ENCODE measurements around the gene AKAP7.
"Not testable (repeated sequence)": the region's sequence is repeated elsewhere in the genome, so short reads cannot be mapped to it uniquely, and the experiment has no call there.

The AKAP7 gene

DNA sequence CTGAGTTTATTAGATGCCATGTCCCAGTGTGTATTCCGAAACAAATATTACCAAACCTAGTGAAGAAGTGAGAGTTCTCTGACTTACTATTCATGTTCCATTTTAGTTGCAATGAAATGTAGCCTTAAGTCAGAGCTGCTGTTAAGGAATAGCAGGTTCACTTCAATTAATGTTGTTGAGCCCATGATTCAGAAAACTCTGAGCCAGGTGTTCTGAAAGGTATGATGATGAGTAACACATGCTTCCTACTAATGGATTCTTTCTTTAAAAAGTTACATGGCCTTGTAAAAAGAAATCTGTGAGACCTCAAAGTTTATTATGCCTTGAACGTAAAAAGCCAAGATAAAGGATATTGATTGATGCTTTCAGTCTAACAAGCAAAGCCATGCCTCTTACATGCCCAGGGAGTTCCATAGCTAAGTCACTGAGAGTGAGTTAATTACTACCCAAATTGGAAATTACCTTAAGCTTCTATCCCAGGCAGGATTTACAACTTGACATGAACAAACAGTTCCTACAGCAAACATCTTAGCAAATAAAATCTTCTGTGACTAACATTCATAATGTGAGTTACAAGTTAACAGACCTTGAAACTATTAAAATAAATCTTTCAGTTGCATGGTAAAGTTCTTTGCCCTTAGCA lies 122.9 kb downstream of the AKAP7 start:
- no peak for DNase-seq

DNA sequence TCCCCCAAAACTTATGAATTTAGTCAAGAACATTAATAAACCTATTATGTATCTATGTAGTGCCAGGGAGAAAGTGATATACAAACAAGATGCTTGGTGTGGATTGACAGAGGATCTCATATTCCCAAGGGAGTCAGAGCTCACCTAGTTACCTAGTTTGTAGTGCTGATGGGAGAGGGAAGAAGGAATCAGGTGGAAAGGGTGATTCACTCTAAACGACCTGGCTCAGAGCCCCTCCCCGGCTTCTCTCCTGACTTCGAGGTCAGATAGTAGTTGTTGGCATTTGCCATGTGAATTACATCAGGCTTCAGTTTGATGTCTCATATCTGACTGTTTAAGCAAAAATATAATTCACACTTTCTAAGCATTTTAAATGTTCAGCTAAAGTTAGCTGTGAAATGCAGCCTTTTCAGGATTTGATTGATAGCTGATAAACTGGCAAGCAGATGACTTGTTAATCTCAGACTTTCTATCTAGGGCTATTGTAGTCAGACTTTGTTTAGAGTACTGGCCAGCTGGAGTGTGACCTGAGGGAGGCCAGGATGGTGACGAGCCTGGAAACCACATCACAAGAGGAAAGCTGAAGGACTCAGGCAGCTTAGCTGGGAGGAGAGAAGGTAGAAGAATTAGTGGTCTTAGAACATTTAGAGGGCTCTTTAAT lies 123.7 kb downstream of the AKAP7 start:
- no peak for DNase-seq

DNA sequence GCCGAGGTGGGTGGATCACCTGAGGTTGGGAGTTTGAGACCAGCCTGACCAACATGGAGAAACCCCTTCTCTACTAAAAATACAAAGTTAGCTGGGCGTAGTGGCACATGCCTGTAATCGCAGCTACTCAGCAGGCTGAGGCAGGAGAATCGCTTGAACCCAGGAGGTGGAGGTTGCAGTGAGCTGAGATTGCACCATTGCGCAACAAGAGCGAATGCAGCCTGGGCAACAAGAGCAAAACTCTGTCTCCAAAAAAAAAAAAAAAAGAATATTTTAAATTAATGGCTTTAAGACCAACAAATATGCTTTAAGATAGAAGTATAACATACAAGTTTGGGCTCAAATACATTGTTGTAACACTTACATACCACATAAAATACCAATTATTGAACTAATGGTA lies 125.7 kb downstream of the AKAP7 start:
- DNase-seq: not testable (repeated sequence)

DNA sequence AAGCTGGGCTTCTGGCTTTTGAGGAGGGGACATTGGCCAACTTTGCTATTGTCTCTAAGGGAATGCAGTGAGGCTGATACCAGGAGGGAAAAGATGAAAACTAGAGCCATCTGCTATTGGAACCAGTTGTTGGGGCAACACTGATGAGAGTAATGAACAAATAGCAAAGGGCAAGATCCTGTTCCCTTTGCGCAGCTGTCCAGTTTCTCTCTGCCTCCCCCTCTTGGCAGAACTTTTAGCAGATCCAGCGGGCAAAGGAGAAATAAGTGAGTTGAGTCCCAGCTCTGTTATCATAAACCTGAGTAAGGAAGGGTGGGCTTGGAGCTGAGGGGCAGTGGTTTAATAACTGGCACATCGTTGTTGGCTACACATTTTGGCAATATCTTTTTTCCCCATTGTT lies 126.8 kb downstream of the AKAP7 start:
- no peak for DNase-seq

DNA sequence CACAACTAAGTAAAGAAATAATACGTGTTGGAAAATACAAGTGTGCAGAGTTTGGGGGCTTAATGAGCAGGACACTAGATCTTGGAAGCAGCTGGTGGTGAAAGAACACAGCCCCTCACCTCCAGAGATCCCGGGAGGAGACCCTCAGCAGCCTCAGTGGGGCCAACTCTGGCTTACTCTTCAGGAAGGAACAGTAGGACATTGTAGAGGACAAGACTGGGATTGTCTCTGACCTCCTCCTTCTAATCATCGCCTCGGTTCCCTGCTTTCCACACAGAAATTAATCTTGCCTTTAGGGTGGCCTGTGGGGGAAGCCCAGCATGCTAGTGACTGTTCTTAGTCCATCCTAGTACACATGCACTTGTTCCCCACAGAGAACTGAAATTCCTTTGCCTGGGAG lies 130.7 kb downstream of the AKAP7 start:
- no peak for DNase-seq

DNA sequence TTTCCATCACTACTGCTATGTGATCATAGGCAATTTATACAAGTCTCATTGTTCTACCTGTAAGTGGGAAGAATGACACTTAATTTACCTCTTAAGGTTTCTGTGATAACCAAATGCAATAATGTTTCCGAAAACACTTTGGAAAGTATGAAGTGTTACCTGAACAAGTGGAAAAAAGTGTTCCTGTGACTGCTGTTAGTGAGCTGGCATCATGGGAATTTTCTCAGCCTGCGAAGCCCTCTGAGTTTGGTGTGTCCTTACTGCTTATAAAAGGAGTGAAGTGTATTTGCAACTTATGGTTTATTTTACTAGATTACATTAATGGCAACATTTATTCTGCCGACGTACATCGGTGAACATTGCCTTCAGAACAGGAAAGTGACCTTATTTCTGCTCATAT lies 133.0 kb downstream of the AKAP7 start:
- DNase-seq: no peak

DNA sequence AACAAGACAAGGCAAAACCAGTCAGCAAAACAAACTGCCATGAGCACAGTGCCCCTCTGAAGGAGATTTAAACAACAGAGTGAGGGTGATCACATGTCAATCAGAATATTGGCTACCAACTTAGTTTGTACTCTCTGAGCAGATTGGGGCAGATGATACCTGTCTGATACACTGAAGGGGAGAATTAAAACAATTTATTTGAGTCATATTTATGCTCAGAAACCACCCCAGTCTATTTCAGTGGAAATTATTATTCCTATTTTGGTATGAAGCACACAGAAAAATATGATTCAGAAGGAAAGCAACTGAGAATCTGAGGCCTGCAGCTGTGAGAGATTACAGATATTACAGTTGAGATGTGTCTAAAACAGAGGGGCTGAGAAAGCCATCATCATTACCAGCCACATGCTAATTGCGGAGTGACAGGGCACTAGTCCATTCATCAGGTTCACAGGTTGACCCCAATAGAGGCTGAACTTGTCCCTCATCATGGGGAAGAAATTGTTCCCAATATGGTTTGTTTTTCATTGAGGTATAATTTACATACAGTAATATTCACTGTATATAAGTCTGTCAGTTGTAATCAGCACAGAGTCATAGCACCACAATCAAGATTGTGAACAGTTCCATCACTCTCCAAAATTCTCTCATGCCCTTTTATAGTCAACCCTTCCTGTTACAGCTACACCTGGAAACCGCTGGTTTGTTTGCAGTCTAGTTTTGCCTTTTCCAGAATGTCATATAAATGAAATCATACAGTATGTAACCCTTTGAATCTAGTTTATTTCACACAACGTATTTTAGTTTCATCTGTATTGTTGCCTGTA lies 134.5 kb downstream of the AKAP7 start:
- no peak for DNase-seq

DNA sequence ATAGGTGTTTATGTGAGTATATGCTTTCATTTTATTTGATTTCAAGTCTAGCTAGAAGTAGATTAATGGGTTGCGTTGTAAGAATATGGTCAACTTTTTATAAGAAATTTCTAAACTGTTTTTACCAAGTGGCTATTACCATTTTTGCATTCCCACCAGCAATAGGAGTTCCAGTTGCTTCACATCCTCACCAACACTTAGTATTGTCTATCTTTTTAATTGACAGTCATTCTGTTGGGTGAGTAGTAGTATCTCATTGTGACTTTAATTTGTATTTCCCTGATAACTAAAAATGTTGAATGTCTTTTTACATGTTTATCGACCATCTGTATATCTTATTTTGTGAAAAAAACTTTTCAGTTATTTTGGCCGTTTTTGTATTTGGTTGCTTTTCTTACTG lies 135.3 kb downstream of the AKAP7 start:
- no peak for DNase-seq

DNA sequence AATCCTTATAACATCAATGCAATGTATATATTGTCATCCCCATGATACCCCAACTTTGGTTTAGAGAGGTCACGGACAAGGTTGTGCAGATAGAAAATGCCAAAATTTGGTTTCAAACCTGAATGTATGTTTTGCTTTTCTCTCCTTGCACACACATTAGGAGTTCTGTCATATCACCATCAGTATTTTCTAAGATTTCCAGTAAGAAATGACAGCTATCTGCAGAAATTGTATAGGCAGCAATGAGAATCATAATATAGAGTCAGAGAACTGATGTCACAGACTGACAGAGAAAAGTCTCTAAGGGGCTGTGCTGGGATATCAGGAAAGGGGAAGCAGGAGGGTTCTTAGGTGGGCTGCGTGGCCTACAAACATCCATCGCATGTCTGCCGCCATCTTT lies 140.0 kb downstream of the AKAP7 start:
- DNase-seq: no peak

DNA sequence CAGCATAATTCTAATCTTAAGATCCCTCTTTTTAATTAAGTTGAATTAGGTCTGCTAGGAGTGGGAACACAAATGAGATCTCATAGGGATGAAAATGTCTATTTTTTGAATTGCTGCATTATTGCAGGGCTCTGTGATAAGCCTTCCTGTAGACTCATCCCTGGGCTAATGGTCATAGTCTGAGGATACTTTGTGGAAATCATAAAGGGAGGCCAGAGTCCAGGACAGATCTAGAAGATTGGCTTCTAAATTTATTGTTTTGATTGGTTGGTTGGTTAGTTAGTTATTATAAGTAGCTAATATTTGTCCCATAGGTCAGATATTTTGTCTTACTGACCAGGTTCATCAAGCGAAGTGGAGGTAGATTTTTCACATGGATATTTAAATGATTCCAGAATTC lies 142.3 kb downstream of the AKAP7 start:
- no peak for DNase-seq

DNA sequence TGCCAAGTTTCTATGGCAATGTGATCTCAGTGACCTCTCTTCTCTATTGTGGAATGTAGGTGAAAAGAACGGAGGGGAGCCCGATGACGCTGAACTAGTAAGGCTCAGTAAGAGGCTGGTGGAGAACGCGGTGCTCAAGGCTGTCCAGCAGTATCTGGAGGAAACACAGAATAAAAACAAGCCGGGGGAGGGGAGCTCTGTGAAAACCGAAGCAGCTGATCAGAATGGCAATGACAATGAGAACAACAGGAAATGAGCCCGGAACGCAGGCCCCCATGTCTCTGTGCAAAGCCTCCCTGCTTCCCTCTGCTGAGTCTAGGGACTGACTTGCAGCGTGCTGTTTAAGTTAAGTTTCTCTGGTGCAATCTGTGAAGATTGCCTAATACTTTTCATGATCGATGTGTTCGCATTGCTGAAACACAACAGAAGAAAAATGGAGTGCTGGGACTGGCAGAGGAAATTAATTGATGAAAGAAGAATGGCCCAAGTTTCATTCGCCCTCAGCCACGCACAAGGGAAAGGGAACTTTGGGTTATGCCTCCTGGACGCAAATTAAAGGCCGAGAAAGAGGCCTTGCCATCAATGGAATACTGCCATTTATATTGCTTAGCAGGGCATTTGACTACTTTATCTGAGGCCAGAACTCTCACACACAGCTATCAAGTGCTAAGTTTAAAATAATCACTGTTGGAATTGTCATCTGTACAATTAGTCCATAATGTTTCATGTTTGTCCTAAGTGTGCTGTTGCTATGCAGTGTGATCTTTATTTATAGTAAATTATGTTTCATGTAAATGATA lies 146.4 kb downstream of the AKAP7 start:
- no peak for DNase-seq

DNA sequence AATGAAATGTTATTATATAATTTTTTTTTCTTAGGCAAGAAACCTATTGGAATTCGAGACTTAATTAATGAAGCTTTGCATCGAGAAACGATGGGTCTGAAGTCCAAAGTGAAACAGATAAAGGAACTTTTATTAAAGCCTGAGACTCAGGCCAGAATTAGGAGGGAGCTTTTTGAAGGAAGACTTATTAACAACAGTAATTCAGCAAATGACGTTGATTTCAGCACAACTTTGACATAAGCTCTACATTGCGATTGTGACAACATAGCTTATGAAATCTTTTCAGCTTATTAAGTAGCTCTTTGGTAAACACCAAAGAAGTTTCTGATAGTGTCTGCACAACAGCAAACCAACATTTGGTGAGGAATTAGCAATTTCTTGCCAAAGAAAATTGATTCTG lies 147.1 kb downstream of the AKAP7 start:
- DNase-seq: no peak

DNA sequence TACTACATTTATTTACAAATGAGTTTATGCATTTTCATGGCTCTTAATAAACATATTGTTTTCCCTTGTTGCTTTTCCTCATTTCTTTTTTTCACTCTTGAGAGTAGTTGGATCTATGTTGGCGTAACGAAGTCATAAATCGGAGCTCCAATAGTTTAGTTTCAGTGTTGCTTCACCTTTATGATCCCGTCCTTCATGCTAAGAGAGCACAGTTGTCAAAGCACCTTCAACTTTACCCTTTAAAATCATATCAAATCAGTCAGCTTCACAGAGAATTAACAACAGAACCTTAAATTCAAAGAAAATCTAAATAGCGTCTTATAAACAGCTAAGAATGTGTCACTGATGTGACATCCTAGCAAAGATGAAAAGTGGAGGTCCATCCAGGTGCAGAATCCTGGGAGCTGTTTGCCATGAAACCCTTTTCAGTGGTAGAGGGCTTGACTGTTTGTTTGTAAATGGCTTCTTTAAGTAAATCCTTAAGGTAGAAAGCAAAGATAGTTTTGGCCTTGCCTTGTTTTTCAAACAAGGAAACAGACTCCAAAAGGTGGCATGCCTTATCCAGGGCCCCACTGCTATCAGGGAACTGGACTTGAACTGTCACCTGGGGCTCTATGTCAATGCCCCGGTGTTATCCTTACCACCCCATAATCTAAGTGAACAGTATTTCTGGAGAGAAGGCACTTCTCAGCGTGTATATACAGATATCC lies 148.4 kb downstream of the AKAP7 start:
- DNase-seq: no peak

DNA sequence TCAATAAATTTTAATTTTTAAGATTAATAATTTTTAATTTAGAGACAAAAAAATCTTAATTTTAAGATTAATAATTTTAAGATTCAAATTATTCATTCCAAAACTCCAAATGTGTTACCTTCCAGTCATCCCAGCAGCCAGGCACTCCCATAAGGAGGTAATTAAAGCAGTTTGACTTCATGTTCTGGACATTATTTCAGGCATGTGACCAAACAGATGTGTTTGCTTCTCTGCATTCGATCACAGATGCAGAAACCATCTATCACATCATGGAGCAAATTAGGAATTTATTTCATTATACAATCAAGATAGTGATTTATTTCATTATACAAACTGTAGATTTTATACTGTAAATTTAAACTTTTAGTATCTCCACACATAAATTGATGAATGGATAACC lies 150.3 kb downstream of the AKAP7 start:
- no peak for DNase-seq

DNA sequence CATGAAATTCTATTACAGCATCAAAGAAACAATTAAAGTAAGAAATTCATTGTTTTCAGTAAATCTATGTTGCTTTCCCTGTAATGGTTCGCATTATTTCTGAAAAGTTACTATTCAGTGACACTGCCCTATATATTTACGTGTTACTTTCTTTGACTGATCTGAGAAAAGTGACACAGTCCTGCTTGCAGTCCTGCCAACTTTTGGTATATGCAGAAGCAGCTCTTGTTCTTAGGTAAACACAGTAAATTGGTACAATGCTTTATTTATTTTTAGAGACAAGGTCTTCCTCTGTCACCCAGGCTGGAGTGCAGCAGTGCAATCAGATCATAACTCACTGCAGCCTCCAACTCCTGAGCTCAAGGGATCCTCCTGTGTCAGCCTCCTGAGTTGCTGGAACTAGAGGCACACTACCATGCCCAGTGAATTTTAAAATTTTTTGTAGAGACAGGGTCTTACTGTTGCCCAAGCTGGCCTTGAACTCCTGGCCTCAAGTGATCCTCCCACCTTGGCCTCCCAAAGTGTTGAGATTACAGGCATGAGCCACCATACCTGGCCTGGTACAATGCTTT lies 151.3 kb downstream of the AKAP7 start:
- DNase-seq: no peak

DNA sequence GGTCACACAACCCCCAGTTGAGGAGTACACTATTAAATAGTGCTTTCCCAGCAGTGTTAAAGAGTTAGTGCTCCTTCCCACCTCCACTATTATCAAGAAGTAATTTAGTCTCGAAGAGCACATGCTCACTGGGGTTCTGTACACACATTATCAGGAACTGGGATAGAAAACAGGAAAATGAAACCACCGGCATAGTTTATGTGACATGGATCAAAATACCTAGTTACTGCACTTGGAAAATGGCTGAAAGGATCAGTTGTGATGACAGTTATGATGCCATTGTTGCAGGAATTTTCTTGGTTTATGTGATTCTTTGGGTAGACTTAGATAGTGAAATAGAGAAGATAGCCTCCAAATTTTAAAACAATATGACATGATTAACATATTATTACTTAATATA lies 152.9 kb downstream of the AKAP7 start:
- no peak for DNase-seq

DNA sequence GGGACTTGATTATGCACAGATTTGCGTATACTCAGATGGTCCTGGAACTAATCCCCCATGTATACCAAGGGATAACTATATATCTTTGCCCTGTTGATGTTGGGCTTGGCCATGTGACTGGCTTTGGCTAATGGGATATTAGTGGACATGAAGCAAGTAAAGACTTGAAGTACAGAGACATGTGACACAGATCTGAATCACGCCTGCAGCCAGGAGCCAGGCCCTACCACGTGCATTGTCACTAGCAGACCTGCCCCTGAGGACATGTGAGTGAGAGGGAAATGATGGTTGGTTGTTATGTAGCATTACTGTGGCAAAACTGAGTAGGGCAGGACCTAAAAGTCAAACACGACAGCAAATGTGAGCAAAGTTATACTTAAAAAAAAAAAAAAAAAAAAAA lies 155.7 kb downstream of the AKAP7 start:
- no peak for DNase-seq

DNA sequence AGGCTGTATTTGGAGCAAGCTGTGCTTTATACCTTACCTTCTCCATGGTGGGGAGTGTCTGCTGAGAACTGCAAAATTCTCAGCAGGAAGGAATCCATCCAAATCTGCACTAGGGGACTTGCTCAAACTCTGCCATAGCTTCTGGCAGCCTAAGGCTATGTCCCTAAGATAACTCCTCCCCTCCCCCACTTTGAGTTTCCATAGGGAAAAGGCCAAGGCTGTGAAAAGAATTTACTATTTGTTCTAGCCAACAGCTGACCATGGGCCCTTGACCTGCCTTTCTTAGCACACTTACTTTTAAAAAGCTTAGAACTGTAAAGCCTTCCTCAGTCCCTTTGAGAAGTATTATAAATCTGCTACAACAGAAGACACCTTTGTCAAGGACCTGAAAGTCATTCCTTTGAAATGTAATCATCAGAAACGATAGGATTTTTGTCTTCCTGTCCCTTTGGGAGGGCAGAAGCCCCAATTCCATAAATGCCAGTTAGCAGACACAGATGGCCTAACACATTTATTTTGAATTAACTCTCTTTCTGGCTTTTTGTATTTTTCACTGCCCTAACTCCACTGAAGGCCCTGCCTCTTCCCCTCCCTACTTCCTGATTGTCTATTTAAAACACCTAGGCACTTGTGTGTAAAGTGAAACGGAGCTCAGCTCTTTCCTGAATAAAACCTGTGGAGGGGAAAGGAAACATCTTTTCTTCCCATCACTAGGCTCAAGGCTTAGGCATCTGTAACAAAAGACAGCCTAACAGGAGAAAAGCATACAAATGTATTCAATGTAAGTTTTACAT lies 157.1 kb downstream of the AKAP7 start:
- DNase-seq: no peak

DNA sequence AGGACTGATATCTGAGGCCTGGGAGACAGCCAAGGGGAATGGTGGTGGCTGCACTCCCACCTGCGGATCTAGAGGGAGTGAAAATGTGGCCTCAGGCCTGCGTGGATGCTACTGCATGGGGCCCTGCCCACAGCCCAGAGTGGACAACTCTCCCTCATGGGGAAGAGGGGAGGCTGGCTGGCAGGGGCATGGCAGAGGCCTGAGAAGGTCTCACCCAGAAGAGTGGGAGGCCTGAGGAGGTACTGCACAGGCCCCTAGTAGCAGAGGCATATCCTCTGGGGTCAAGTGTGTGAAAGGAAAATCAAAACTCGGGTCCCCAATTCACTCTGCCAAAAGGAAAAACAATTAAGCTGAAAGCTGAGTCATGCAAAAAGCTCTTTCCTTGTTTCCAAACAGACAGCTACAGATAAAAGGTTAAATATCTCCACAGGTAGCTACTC lies 158.2 kb downstream of the AKAP7 start:
- no peak for DNase-seq

DNA sequence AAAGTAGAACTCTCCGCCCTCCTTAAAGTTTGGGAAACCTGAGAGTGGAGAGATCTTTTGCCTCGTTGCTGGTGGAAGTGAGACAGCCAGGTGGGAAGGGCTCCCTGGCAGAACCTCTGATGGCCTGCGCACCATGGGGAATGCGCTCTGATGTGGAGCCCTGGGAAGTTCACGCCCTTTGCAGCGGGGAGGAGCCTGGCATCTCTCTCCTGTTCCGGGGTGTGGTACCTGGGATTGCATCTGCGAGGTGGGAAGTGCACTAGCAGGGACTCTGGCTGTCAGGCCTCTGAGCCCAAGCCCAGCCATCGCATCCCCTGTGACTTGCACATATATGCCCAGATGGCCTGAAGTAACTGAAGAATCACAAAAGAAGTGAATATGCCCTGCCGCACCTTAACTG lies 159.8 kb downstream of the AKAP7 start:
- no peak for DNase-seq

DNA sequence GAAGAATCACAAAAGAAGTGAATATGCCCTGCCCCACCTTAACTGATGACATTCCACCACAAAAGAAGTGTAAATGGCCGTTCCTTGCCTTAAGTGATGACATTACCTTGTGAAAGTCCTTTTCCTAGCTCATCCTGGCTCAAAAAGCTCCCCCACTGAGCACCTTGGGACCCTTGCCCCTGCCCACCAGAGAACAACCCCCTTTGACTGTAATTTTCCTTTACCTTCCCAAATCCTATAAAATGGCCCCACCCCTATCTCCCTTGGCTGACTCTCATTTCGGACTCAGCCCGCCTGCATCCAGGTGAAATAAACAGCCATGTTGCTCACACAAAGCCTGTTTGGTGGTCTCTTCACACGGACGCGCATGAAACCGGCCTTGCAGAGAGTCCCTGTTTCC lies 165.6 kb downstream of the AKAP7 start:
- DNase-seq: not testable (repeated sequence)

Measured in NCI-H510A treated with DMSO at 0.1 percent for 48 hours (cell line).